DND-41 (cell line): Measurements from ENCODE around the gene SKAP1.

ENCODE experiments used
- CTCF ChIP-seq: IDR thresholded peaks from 2 replicates; pipeline ENCODE4 v1.5.1; 2012; ENCODE audit warnings: borderline replicate concordance, low read length, moderate library complexity, mild to moderate bottlenecking; ENCODE audit not compliant: poor library complexity, severe bottlenecking; ENCODE audit errors: extremely low read depth
- EZH2 ChIP-seq: IDR thresholded peaks from 3 replicates; pipeline ENCODE4 v1.6.1; 2012; ENCODE audit warnings: borderline replicate concordance, low read depth, mild to moderate bottlenecking, moderate library complexity, low read length, inconsistent platforms; ENCODE audit not compliant: severe bottlenecking

DNA sequence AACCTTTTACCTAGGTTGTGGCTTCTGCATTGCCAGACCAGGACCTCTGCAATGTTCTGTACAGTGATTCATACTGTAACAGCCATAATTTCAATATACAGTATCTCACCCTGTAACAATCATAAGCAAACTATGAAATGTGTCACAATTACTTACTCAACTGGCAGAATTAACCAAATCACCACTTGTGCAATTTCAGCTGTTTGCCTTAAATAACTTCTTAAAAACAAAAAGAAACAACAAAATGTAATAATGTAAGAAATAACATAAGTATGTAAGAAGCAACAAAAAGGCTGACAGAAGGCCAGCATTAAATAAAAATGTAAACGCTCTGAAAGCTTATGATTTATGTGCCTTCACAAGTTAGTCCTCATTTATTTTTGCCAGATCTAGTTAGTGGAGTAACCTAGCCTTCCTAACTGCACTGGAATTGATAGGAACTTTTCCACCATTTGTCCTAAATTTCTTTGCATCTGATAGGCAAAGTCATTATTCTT lies 96.9 kb downstream of the SKAP1 start:
- TF ChIP-seq CTCF (no peak), EZH2 (no peak)
